Measurements from ENCODE around the gene SMIM41. TPM values are rescaled to one million over a fixed set of nuclear protein-coding genes. Genes with fewer than 3 reads are reported as not detected.
A peak's percentile ranks its signal among the peaks of the same experiment; 100 is the strongest.

SMIM41 gene
- polyA plus RNA-seq, 3 donors, result not detected

GRCh38 chr12:52149182-52149641 is 69.7 kb downstream of the SMIM41 start:
- Histone ChIP-seq H3K36me3 (replicated peaks in 1 of 2; ENCODE audit: control insufficient read depth in 1 of 2, insufficient read depth in 2 of 2, low read length in 2 of 2) (no peaks in the 10 kb centered on the region), H3K9ac (ENCODE audit: insufficient read depth, low read length, poor library complexity, severe bottlenecking) (no peak overlapping the region), H3K9me3 (replicated peaks in 1 of 2; ENCODE audit: control insufficient read depth in 1 of 2, insufficient read depth in 1 of 2, low read length in 2 of 2) (no peaks in the 10 kb centered on the region), H3K27ac (ENCODE audit: low read depth in 1 of 2, low read length in 2 of 2) (no peak overlapping the region), H4K20me1 (ENCODE audit: insufficient read depth, low read length) (no peaks in the 10 kb centered on the region), H3K27me3 (ENCODE audit: control insufficient read depth in 2 of 2, insufficient read depth in 2 of 2, low read length in 2 of 2) (peaks cover 0 to 13% of the 10 kb centered on the region in 2 donors), H3K4me1 (ENCODE audit: control insufficient read depth in 1 of 2, insufficient read depth in 2 of 2, low read length in 2 of 2) (peaks cover 8 to 31% of the 10 kb centered on the region in 2 donors), H3K4me3 (replicated peaks in 1 of 3; ENCODE audit: low read depth in 2 of 3, low read length in 3 of 3) (no peak overlapping the region), H3K79me2 (ENCODE audit: insufficient read depth, low read length) (no peaks in the 10 kb centered on the region), H3K4me2 (replicated peaks; ENCODE audit: extremely low read depth, low read length, poor library complexity, severe bottlenecking) (no peak overlapping the region), H2AFZ (ENCODE audit: insufficient read depth, low read depth, low read length, poor library complexity, severe bottlenecking) (no peak overlapping the region)
- no peaks in the 10 kb centered on the region for H3K9me3 Mint-ChIP-seq
- H3K27me3 Mint-ChIP-seq (ENCODE audit: low read depth in 3 of 3), result peaks cover 14 to 23% (median 17%) of the 10 kb centered on the region in 3 donors
- no peak overlapping the region for H3K4me3 Mint-ChIP-seq
- H3K4me1 Mint-ChIP-seq, result peaks cover 17% of the 10 kb centered on the region
- H3K27ac Mint-ChIP-seq, result no peak overlapping the region
- intact Hi-C loops (cut with micrococcal nuclease), result no loop called here
- peaks cover 2 to 3% of the 10 kb centered on the region in 2 donors for H3K36me3 Mint-ChIP-seq
- no peak for TF ChIP-seq CTCF (IDR thresholded peaks at IDR 0.05)
- 96% methylated on average over 5 of the region's 6 CpGs for WGBS (ENCODE audit: insufficient coverage)
- no peak for DNase-seq

GRCh38 chr12:52149651-52150241 is 70.2 kb downstream of the SMIM41 start:
- peaks cover 17% of the 10 kb centered on the region for H3K4me1 Mint-ChIP-seq
- peak overlapping the region in 1 of 7 donors; percentile 85 for H3K27ac Mint-ChIP-seq
- peaks cover 14 to 23% (median 17%) of the 10 kb centered on the region in 3 donors for H3K27me3 Mint-ChIP-seq (ENCODE audit: low read depth in 3 of 3)
- no peaks in the 10 kb centered on the region for H3K9me3 ChIP-seq (replicated peaks in 1 of 2; ENCODE audit: control insufficient read depth in 1 of 2, insufficient read depth in 1 of 2, low read length in 2 of 2)
- H3K27me3 ChIP-seq (ENCODE audit: control insufficient read depth in 2 of 2, insufficient read depth in 2 of 2, low read length in 2 of 2), result peaks cover 0 to 13% of the 10 kb centered on the region in 2 donors
- 96% methylated on average over 5 of the region's 5 CpGs for WGBS (ENCODE audit: insufficient coverage)
- H3K4me2 ChIP-seq (replicated peaks; ENCODE audit: extremely low read depth, low read length, poor library complexity, severe bottlenecking), result no peak overlapping the region
- intact Hi-C loops (cut with micrococcal nuclease), result loop anchor here in 1 of 2 donors (10.0 kb wide), 1 partner anchor 725 kb away; no protein-coding TSS in a partner anchor
- H3K79me2 ChIP-seq (ENCODE audit: insufficient read depth, low read length), result no peaks in the 10 kb centered on the region
- TF ChIP-seq CTCF (IDR thresholded peaks at IDR 0.05), result no peak
- no peak overlapping the region for H3K4me3 ChIP-seq (replicated peaks in 1 of 3; ENCODE audit: low read depth in 2 of 3, low read length in 3 of 3)
- DNase-seq, result no peak
- H3K4me3 Mint-ChIP-seq, result no peak overlapping the region
- H3K9ac ChIP-seq (ENCODE audit: insufficient read depth, low read length, poor library complexity, severe bottlenecking), result no peak overlapping the region
- no peak overlapping the region for H3K27ac ChIP-seq (ENCODE audit: low read depth in 1 of 2, low read length in 2 of 2)
- H3K4me1 ChIP-seq (ENCODE audit: control insufficient read depth in 1 of 2, insufficient read depth in 2 of 2, low read length in 2 of 2), result peaks cover 8 to 31% of the 10 kb centered on the region in 2 donors
- H4K20me1 ChIP-seq (ENCODE audit: insufficient read depth, low read length), result no peaks in the 10 kb centered on the region
- no peaks in the 10 kb centered on the region for H3K36me3 ChIP-seq (replicated peaks in 1 of 2; ENCODE audit: control insufficient read depth in 1 of 2, insufficient read depth in 2 of 2, low read length in 2 of 2)
- no peaks in the 10 kb centered on the region for H3K9me3 Mint-ChIP-seq
- H2AFZ ChIP-seq (ENCODE audit: insufficient read depth, low read depth, low read length, poor library complexity, severe bottlenecking), result no peak overlapping the region
- peaks cover 2 to 3% of the 10 kb centered on the region in 2 donors for H3K36me3 Mint-ChIP-seq

Data from CD14-positive monocyte (primary cell).